ENCODE results near the gene GABBR1. TPM values are rescaled to one million over a fixed set of nuclear protein-coding genes. Genes with fewer than 3 reads are reported as not detected.

The GABBR1 gene
- polyA plus RNA-seq, 3 donors from 2014 or later: not detected

GRCh38 chr6:29596381-29596900, 36.5 kb downstream of the GABBR1 start:
- H3K27me3 Mint-ChIP-seq (ENCODE audit: low read depth in 3 of 3): peaks cover 0 to 14% (median 1%) of the 10 kb centered on the region in 3 donors
- no peaks in the 10 kb centered on the region for H3K9me3 Mint-ChIP-seq
- no peak overlapping the region for H3K4me3 Mint-ChIP-seq

DNA sequence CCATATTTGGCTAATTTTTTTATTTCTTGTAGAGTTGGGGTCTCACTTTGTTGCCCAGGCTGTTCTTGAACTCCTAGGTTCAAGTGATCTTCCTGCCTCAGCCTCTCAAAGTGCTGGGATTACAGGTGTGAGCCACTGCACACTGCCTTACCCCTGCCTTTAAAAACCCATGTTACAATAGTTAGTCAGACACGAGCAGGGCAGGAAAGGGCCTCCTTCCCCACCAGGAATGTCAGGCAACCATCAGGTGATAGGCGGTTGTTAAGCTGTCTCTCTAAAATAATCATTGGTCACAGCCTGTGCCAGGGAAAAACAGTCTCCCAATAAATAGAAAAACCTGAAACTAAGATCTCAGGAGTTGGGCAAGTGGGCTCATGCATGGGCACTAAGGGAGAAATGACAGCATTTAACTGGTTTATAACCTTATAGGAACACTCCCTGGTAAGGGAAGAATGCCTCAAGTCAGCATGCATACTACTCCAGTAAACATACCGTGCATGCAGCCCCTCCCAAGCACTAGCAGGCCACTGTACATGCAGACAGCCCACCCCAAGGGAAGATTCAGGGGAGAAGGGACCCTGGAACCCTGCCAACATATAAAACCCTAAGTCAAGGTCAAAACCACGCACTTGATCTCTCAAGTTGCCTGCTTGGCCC, 39.7 kb downstream of the GABBR1 start:
- no peaks in the 10 kb centered on the region for H3K36me3 Mint-ChIP-seq
- DNase-seq: no peak
- no peak overlapping the region for H3K27ac Mint-ChIP-seq
- no peaks in the 10 kb centered on the region for H3K9me3 Mint-ChIP-seq
- H3K4me1 Mint-ChIP-seq: no peaks in the 10 kb centered on the region
- H3K4me3 Mint-ChIP-seq: no peak overlapping the region
- peaks cover 4 to 19% (median 6%) of the 10 kb centered on the region in 3 donors for H3K27me3 Mint-ChIP-seq (ENCODE audit: low read depth in 3 of 3)

More at GRCh38 chr6:29596381-29596900, 36.5 kb downstream of the GABBR1 start:
- no peak for DNase-seq
- H3K27ac Mint-ChIP-seq: no peak overlapping the region
- no peaks in the 10 kb centered on the region for H3K36me3 Mint-ChIP-seq
- H3K4me1 Mint-ChIP-seq: no peaks in the 10 kb centered on the region

- peaks cover 6 to 19% (median 6%) of the 10 kb centered on the region in 3 donors for H3K27me3 Mint-ChIP-seq (ENCODE audit: low read depth in 3 of 3)
- no peak overlapping the region for H3K27ac Mint-ChIP-seq
- no peak for DNase-seq
- H3K9me3 Mint-ChIP-seq: no peaks in the 10 kb centered on the region
- no peaks in the 10 kb centered on the region for H3K36me3 Mint-ChIP-seq
- H3K4me3 Mint-ChIP-seq: no peak overlapping the region
- no peaks in the 10 kb centered on the region for H3K4me1 Mint-ChIP-seq
Measured at GRCh38 chr6:29591677-29592076, 41.3 kb downstream of the GABBR1 start.

DNA sequence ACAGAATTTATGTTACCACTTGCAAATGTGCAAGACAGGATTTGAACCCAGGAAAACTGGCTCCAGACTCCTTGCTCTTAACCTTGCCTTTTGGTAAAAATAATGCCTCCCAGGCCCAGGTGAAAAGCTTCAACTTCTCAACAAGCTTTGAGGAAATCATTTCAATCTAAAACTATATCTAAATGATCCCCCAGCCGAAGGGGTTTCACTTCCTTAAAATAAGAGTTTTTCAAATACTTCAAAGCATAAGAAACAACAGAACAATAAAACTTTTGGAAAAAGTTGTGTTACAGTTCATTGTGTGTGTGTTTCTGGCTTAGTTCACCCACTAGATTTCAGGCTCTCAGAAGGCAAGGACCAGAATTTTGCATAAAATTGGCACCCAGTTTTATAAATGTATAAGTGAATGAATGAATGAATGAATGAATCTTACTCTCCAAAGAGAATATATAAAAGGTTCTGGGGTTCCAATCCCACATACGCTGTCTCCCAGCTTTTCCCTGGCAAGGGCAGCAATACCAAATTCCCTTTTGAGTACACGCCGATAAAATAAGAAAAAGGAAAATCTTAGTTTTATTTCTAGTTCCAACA, 42.7 kb downstream of the GABBR1 start:
- DNase-seq: no peak
- H3K27ac Mint-ChIP-seq: no peak overlapping the region
- no peaks in the 10 kb centered on the region for H3K4me1 Mint-ChIP-seq
- peaks cover 6 to 19% (median 6%) of the 10 kb centered on the region in 3 donors for H3K27me3 Mint-ChIP-seq (ENCODE audit: low read depth in 3 of 3)
- H3K36me3 Mint-ChIP-seq: no peaks in the 10 kb centered on the region
- no peak overlapping the region for H3K4me3 Mint-ChIP-seq
- H3K9me3 Mint-ChIP-seq: no peaks in the 10 kb centered on the region

DNA sequence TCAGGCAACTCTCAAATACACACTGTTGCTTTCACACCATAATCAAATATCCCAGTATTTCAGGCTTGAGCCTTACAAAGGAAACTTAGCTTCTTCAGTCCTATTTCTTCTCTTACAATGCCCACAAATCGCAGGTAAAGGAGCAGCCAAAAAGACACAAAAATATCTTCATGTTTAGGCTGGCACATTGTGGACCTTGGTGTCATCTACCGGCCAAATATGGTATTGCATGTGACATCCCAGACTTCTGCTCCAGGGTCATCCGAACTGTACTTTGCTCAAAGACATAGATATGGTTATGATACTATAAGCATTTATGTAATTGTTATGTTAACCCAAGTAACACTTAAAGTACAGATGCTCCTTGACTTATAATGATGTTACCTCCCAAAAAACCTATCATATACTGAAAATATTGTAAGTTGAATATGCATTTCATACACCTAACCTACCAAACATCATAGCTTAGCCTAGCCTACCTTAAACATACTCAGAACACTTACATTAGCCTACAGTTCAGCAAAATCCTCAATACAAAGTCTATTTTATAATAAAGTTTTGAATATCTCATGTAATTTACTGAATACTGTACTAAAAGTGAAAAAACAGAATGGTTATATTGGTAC, 43.4 kb downstream of the GABBR1 start:
- peaks cover 6 to 23% (median 6%) of the 10 kb centered on the region in 3 donors for H3K27me3 Mint-ChIP-seq (ENCODE audit: low read depth in 3 of 3)
- H3K9me3 Mint-ChIP-seq: no peaks in the 10 kb centered on the region
- no peaks in the 10 kb centered on the region for H3K36me3 Mint-ChIP-seq
- DNase-seq: peak; percentile 31 to 39 (median 38)
- no peak overlapping the region for H3K27ac Mint-ChIP-seq
- H3K4me1 Mint-ChIP-seq: no peaks in the 10 kb centered on the region
- H3K4me3 Mint-ChIP-seq: no peak overlapping the region

DNA sequence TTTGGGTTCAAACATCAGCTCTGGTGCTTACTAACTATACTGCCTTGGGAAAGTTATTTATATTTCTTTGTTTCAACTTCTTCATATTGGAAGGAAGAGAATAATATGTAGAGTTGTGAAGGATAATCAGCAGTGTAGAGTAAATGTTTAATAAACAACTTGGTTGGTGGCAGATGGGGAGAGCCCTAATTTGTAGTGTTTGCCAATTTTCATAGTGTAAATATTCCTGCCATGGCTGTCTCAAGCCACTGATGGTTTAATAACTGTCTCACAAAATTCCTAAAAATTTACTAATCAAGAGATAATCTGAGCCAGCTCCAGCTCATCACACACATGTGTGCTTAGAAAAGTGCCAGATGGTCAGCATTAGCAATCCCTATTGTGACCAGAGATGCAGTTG, 48.2 kb downstream of the GABBR1 start, which contains the start of gene OR2H2:
Gene OR2H2 (plus strand): TSS at position 301 of the 400 bp plus-strand sequence. CDS start 2,824 bp downstream, outside the sequence.
- Mint-ChIP-seq H3K4me1 (no peaks in the 10 kb centered on the region), H3K27ac (no peak within 1 kb of the TSS), H3K36me3 (no peaks in the 10 kb centered on the region), H3K9me3 (no peaks in the 10 kb centered on the region), H3K27me3 (ENCODE audit: low read depth in 3 of 3) (peaks cover 2 to 12% (median 6%) of the 10 kb centered on the region in 3 donors), H3K4me3 (no peak within 1 kb of the TSS)
- DNase-seq: no peak

- H3K9me3 Mint-ChIP-seq: peaks cover 0 to 1% (median 0%) of the 10 kb centered on the region in 6 donors
- H3K4me1 Mint-ChIP-seq: no peaks in the 10 kb centered on the region
- no peak for DNase-seq
- H3K27ac Mint-ChIP-seq: no peak overlapping the region
- H3K36me3 Mint-ChIP-seq: no peaks in the 10 kb centered on the region
- no peak overlapping the region for H3K4me3 Mint-ChIP-seq
- peaks cover 2 to 11% (median 4%) of the 10 kb centered on the region in 3 donors for H3K27me3 Mint-ChIP-seq (ENCODE audit: low read depth in 3 of 3)
Measured at GRCh38 chr6:29577544-29577943, 55.4 kb downstream of the GABBR1 start.

- Mint-ChIP-seq H3K9me3 (peaks cover 0 to 1% (median 0%) of the 10 kb centered on the region in 6 donors), H3K4me1 (no peaks in the 10 kb centered on the region), H3K4me3 (no peak overlapping the region), H3K27me3 (ENCODE audit: low read depth in 3 of 3) (peaks cover 4 to 11% (median 4%) of the 10 kb centered on the region in 3 donors), H3K27ac (no peak overlapping the region), H3K36me3 (no peaks in the 10 kb centered on the region)
- DNase-seq: no peak
Measured at GRCh38 chr6:29576056-29576455, 56.9 kb downstream of the GABBR1 start.

DNA sequence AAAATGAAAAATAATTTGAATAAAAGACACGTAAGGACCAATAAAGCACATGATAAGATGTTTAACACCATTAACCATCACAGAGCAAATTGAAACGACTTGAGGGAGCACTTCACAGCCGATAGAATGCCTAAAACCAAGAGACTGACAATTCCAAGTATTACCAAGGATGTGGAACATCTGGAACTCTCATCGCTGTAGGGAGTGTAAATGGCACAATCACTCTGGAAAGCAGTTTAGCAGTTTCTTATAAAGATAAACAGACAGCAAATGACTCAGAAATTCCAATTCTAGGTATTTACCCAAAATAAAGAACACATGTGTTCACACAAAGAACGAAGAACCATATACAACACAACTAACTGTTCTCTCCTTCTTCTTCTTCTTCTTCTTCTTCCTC, 65.0 kb downstream of the GABBR1 start:
- Mint-ChIP-seq H3K36me3 (no peaks in the 10 kb centered on the region), H3K27me3 (ENCODE audit: low read depth in 3 of 3) (peaks cover 2 to 7% (median 3%) of the 10 kb centered on the region in 3 donors), H3K9me3 (no peaks in the 10 kb centered on the region)

DNA sequence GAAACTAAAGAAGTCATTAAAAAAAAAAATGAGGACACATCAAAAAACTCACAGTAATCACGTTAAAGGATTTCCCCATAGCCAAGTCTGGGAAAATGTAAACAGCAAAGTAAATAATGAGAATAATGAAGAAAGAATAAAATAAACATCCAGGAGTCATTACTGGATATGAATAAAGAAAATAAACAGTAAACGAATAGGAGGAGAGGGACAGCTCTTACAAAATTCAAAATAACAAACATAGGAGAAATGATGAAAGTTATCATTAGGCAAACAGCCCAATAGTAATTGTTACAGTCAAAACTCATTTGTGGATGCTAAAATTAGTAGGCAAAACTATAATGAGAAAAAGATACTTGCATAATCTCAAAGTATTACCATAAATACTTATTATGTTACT, 65.4 kb downstream of the GABBR1 start:
- no peaks in the 10 kb centered on the region for H3K9me3 Mint-ChIP-seq

More for the DNA sequence above, 65.0 kb downstream of the GABBR1 start:
- DNase-seq: no peak
- H3K27ac Mint-ChIP-seq: no peak overlapping the region
- H3K4me3 Mint-ChIP-seq: no peak overlapping the region
- no peaks in the 10 kb centered on the region for H3K4me1 Mint-ChIP-seq

DNA sequence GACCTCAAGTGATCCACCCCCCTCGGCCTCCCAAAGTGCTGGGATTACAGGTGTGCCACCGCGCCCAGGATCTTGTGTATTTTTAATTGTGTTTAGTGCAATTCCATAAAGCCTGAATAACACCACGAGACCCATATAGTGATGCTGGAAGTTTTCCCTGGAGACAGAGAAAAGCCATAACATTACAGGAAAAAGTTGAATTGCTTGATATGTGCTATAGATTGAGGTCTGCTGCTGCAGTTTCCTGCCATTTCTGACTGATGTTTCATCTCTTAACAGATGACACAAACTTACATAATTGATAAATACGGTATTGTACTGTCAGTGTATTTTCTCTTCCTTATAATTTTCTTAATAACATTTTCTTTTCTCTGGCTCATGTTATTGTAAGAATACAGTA, 66.1 kb downstream of the GABBR1 start:
- Mint-ChIP-seq H3K4me1 (no peaks in the 10 kb centered on the region), H3K27ac (no peak overlapping the region), H3K9me3 (no peaks in the 10 kb centered on the region), H3K4me3 (no peak overlapping the region), H3K27me3 (ENCODE audit: low read depth in 3 of 3) (peaks cover 2 to 8% (median 6%) of the 10 kb centered on the region in 3 donors), H3K36me3 (no peaks in the 10 kb centered on the region)
- no peak for DNase-seq

More for the DNA sequence above, 65.4 kb downstream of the GABBR1 start:
- Mint-ChIP-seq H3K27ac (no peak overlapping the region), H3K27me3 (ENCODE audit: low read depth in 3 of 3) (peaks cover 2 to 8% (median 5%) of the 10 kb centered on the region in 3 donors), H3K4me1 (no peaks in the 10 kb centered on the region), H3K4me3 (no peak overlapping the region), H3K36me3 (no peaks in the 10 kb centered on the region)
- DNase-seq: no peak

- DNase-seq: no peak
- no peak overlapping the region for H3K4me3 Mint-ChIP-seq
Measured at GRCh38 chr6:29564875-29565274, 68.1 kb downstream of the GABBR1 start.

GRCh38 chr6:29563435-29563965, 69.5 kb downstream of the GABBR1 start:
- Mint-ChIP-seq H3K27ac (no peak overlapping the region), H3K36me3 (no peaks in the 10 kb centered on the region), H3K4me3 (no peak overlapping the region), H3K27me3 (ENCODE audit: low read depth in 3 of 3) (peaks cover 2 to 9% (median 8%) of the 10 kb centered on the region in 3 donors), H3K9me3 (no peaks in the 10 kb centered on the region), H3K4me1 (no peaks in the 10 kb centered on the region)
- DNase-seq: no peak

More at GRCh38 chr6:29564875-29565274, 68.1 kb downstream of the GABBR1 start:
- Mint-ChIP-seq H3K27me3 (ENCODE audit: low read depth in 3 of 3) (peaks cover 3 to 8% (median 7%) of the 10 kb centered on the region in 3 donors), H3K9me3 (no peaks in the 10 kb centered on the region), H3K27ac (no peak overlapping the region), H3K4me1 (no peaks in the 10 kb centered on the region), H3K36me3 (no peaks in the 10 kb centered on the region)

Data from immature natural killer cell (primary cell).